Left lung (tissue), 10 donors: ENCODE data around the gene PDS5A. TPM values are rescaled to one million over a fixed set of nuclear protein-coding genes. Genes with fewer than 3 reads are reported as not detected.
"Not testable (repeated sequence)": the region's sequence is repeated elsewhere in the genome, so short reads cannot be mapped to it uniquely, and the experiment has no call there.

Source experiments
- ATAC-seq: fragments of 200-7000 bp; cut with Tn5 transposase; one replicate; pipeline ENCODE4 v1.9.1; 2020; ENCODE audit warnings: moderate library complexity
- DNase-seq, 4 donors: peaks; one replicate each; pipeline ENCODE4 v3.0.0-alpha.2; 2013 to 2020
- H3K27ac ChIP-seq, 2 donors: fragments of 200-600 bp; sonication (generic) in 1 of 2; one replicate each; pipeline versions ENCODE4 v1.5.0 to v1.8.0; 2020 to 2021
- H3K27me3 ChIP-seq, 2 donors: fragments of 200-600 bp; sonication (generic) in 1 of 2; one replicate each; pipeline versions ENCODE4 v1.5.0 to v1.8.0; 2020 to 2021
- H3K36me3 ChIP-seq, 2 donors: fragments of 200-600 bp; sonication (generic) in 1 of 2; one replicate each; pipeline versions ENCODE4 v1.5.0 to v1.8.0; 2020 to 2021
- H3K4me1 ChIP-seq, 2 donors: fragments of 200-600 bp; one replicate each; pipeline ENCODE4 v1.8.0; 2021
- H3K4me3 ChIP-seq, 2 donors: fragments of 200-600 bp; sonication (generic) in 1 of 2; one replicate each; pipeline versions ENCODE4 v1.5.0 to v1.8.0; 2020 to 2021; ENCODE audit warnings: mild to moderate bottlenecking in 1 of 2
- H3K9me3 ChIP-seq, 2 donors: fragments of 200-600 bp; sonication (generic) in 1 of 2; one replicate each; pipeline versions ENCODE4 v1.5.0 to v1.8.0; 2020 to 2021
- CTCF ChIP-seq, 2 donors: fragments of 200-600 bp; sonication (generic) in 1 of 2; IDR thresholded peaks; one replicate each; pipeline versions ENCODE4 v1.5.0 to v1.8.0; 2021; ENCODE audit warnings: antibody characterized with exemption in 2 of 2
- intact Hi-C, 2 donors: fragments of 100-400 bp; cut with DNase I; formaldehyde crosslinking; loops; one replicate each; pipeline versions ENCODE4 v1.11.2 to v1.14.2; 2022
- polyA plus RNA-seq, 6 donors: library from polyadenylated mRNA; unstranded; fragments of 120-200 nt; gene quantifications; one replicate each; pipeline ENCODE4 v1.2.1, GENCODE V29; 2013; ENCODE audit not compliant: insufficient read length in 6 of 6
- total RNA-seq, 2 donors: library from RNA; stranded (reverse); fragmentation: NEBNext Ultra II Directional; extraction: Animal tissue kit (Norgen Biotek cat#: 25700); gene quantifications; one replicate each; pipeline ENCODE4 v1.2.1, GENCODE V29; 2021
- donor health status: DM: no; HTN: yes; CAD: no.
- donor health status: DM: no; HTN: no; CAD: no.

PDS5A gene
- total and polyA plus RNA-seq, 8 donors: 66.4 to 82.1 (median 72.3) TPM

- H3K4me1 ChIP-seq: no peaks in the 10 kb centered on the region
- intact Hi-C loops: no loop called here
- no peak for DNase-seq
- H3K27ac ChIP-seq: no peak overlapping the region
- TF ChIP-seq CTCF (IDR thresholded peaks at IDR 0.05): no peak
- no peak for ATAC-seq
- H3K4me3 ChIP-seq: no peak overlapping the region
- H3K9me3 ChIP-seq: peaks cover 0 to 3% of the 10 kb centered on the region in 2 donors
- no peaks in the 10 kb centered on the region for H3K27me3 ChIP-seq
- peaks cover 0 to 63% of the 10 kb centered on the region in 2 donors for H3K36me3 ChIP-seq
Measured at GRCh38 chr4:39850727-39851126, 127.0 kb downstream of the PDS5A start.

- ATAC-seq: no peak
- H3K36me3 ChIP-seq: peaks cover 0 to 82% of the 10 kb centered on the region in 2 donors
- H3K27ac ChIP-seq: no peak overlapping the region
Measured at GRCh38 chr4:39846705-39847104, 131.0 kb downstream of the PDS5A start.

DNA sequence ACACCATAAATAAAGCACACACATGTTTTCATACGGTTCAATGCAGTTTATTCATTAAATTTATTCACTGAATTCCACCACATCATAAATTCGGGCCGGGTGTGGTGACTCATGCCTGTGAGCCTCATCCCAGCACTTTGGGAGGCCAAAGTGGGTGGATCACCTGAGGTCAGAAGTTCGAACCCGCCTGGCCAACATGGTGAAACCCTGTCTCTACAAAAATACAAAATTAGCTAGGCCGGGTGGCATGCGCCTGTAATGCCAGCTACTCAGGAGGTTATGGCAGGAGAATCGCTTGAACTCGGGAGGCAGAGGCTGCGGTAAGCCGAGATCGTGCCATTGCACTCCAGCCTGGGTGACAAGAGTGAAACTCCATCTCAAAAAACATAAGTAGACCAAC, 131.6 kb downstream of the PDS5A start:
- intact Hi-C loops: no loop called here
- Histone ChIP-seq H3K36me3 (peaks cover 0 to 84% of the 10 kb centered on the region in 2 donors), H3K9me3 (no peaks in the 10 kb centered on the region), H3K4me3 (no peak overlapping the region), H3K27ac (no peak overlapping the region), H3K4me1 (no peaks in the 10 kb centered on the region), H3K27me3 (no peaks in the 10 kb centered on the region)
- DNase-seq (no peak), ATAC-seq (no peak)
- TF ChIP-seq CTCF (IDR thresholded peaks at IDR 0.05): no peak

More at GRCh38 chr4:39846705-39847104, 131.0 kb downstream of the PDS5A start:
- no peak for DNase-seq
- Histone ChIP-seq H3K4me1 (no peaks in the 10 kb centered on the region), H3K4me3 (no peak overlapping the region), H3K9me3 (no peaks in the 10 kb centered on the region), H3K27me3 (no peaks in the 10 kb centered on the region)
- intact Hi-C loops: no loop called here
- TF ChIP-seq CTCF (IDR thresholded peaks at IDR 0.05): no peak

GRCh38 chr4:39841894-39842293, 135.8 kb downstream of the PDS5A start:
- intact Hi-C loops: no loop called here
- peaks cover 0 to 96% of the 10 kb centered on the region in 2 donors for H3K36me3 ChIP-seq
- DNase-seq (no peak), ATAC-seq (no peak)
- H3K9me3 ChIP-seq: no peaks in the 10 kb centered on the region
- H3K4me1 ChIP-seq: no peaks in the 10 kb centered on the region
- no peak for TF ChIP-seq CTCF (IDR thresholded peaks at IDR 0.05)
- no peaks in the 10 kb centered on the region for H3K27me3 ChIP-seq
- no peak overlapping the region for H3K27ac ChIP-seq
- no peak overlapping the region for H3K4me3 ChIP-seq

DNA sequence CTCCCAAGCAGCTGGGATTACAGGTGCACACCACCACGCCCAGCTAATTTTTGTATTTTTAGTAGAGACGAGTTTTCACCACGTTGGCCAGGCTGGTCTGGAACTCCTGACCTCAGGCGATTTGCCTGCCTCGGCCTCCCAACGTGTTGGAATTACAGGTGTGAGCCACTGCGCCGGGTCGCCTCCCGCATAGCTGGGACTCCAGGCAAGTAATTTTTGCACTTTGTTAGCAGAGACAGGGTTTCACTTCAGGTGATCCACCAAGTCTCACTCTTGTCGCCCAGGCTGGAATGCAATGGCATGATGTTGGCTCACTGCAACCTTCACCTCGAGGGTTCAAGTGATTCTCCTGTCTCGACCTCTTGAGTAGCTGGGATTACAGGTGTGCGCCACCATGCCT, 137.2 kb downstream of the PDS5A start:
- H3K27me3 ChIP-seq, H3K4me3 ChIP-seq, H3K4me1 ChIP-seq, intact Hi-C loops, ATAC-seq, DNase-seq, H3K27ac ChIP-seq, H3K9me3 ChIP-seq: not testable (repeated sequence)
- peaks cover 0 to 98% of the 10 kb centered on the region in 2 donors for H3K36me3 ChIP-seq

- DNase-seq (no peak), ATAC-seq (no peak)
- intact Hi-C loops: no loop called here
- Histone ChIP-seq H3K4me3 (no peak overlapping the region), H3K27ac (no peak overlapping the region), H3K27me3 (no peaks in the 10 kb centered on the region), H3K36me3 (peaks cover 0 to 98% of the 10 kb centered on the region in 2 donors), H3K4me1 (no peaks in the 10 kb centered on the region), H3K9me3 (no peaks in the 10 kb centered on the region)
- TF ChIP-seq CTCF (IDR thresholded peaks at IDR 0.05): no peak
Measured at GRCh38 chr4:39840027-39840426, 137.7 kb downstream of the PDS5A start.

- ATAC-seq, H3K27me3 ChIP-seq, intact Hi-C loops, H3K27ac ChIP-seq, DNase-seq, H3K9me3 ChIP-seq, H3K4me3 ChIP-seq, H3K4me1 ChIP-seq: not testable (repeated sequence)
- H3K36me3 ChIP-seq: peaks cover 0 to 98% of the 10 kb centered on the region in 2 donors
Measured at GRCh38 chr4:39838431-39838830, 139.3 kb downstream of the PDS5A start.
